ENCODE measurements around the gene SERPINA1. TPM values are rescaled to one million over a fixed set of nuclear protein-coding genes. Genes with fewer than 3 reads are reported as not detected.

SERPINA1 gene
- total RNA-seq, 1 experiment from 2014 or later = 9.1 TPM

- Histone ChIP-seq H3K79me2 (ENCODE audit: insufficient read depth, low read length) (no peaks in the 10 kb centered on the region), H4K20me1 (ENCODE audit: insufficient read depth) (no peaks in the 10 kb centered on the region), H3K27me3 (ENCODE audit: insufficient read depth, low read length) (no peaks in the 10 kb centered on the region), H3K9me2 (ENCODE audit: insufficient read depth) (no peaks in the 10 kb centered on the region), H3K27ac (ENCODE audit: low read depth, low read length) (no peak overlapping the region), H3K4me2 (ENCODE audit: low read length) (no peak overlapping the region), H2AFZ (ENCODE audit: low read depth, low read length, poor library complexity, severe bottlenecking) (no peak overlapping the region), H3K9ac (ENCODE audit: low read length) (no peak overlapping the region), H3K4me3 (replicated peaks in 1 of 2; ENCODE audit: low read depth in 1 of 2, low read length in 2 of 2) (no peak overlapping the region), H3K9me3 (ENCODE audit: control insufficient read depth in 1 of 2, insufficient read depth in 1 of 2, low read depth in 1 of 2, low read length in 2 of 2) (no peaks in the 10 kb centered on the region), H3K36me3 (ENCODE audit: control insufficient read depth in 1 of 2, insufficient read depth in 2 of 2, low read length in 2 of 2) (no peaks in the 10 kb centered on the region), H3K4me1 (ENCODE audit: control insufficient read depth in 1 of 2, insufficient read depth in 2 of 2, low read length in 2 of 2) (peaks cover 10 to 15% of the 10 kb centered on the region in 2 experiments)
- intact Hi-C loops (cut with micrococcal nuclease) = no loop called here
- DNase-seq (ENCODE audit: low read depth, low spot score) (no peak), ATAC-seq (no peak)
- BruUV-seq (replicated peaks) = no TSS peak
- CTCF ChIA-PET = no interaction called here
- RAD21 ChIA-PET (ENCODE audit: low non-redundant PET in 1 of 2, low total read pairs in 2 of 2, uncharacterized antibody in 2 of 2, unreplicated experiment in 2 of 2) = no interaction called here
- TF ChIP-seq ZFX (IDR thresholded peaks at IDR 0.05) (no peak), SP1 (IDR thresholded peaks at IDR 0.05; ENCODE audit: low read depth) (0 out of 2 replicates have a peak, but pooled peaks have one; percentile 12)
- POLR2A ChIA-PET = no interaction called here
Observed at GRCh38 chr14:94394025-94394493, 5.7 kb upstream of the SERPINA1 start.

- BruUV-seq (replicated peaks) = no TSS peak
- no peaks in the 10 kb centered on the region for H4K20me1 ChIP-seq (ENCODE audit: insufficient read depth)
- ChIA-PET POLR2A (no interaction called here), RAD21 (ENCODE audit: low non-redundant PET in 1 of 2, low total read pairs in 2 of 2, uncharacterized antibody in 2 of 2, unreplicated experiment in 2 of 2) (no interaction called here), CTCF (no interaction called here)
- peaks cover 10 to 21% of the 10 kb centered on the region in 2 experiments for H3K4me1 ChIP-seq (ENCODE audit: control insufficient read depth in 1 of 2, insufficient read depth in 2 of 2, low read length in 2 of 2)
- H3K4me3 ChIP-seq (replicated peaks in 1 of 2; ENCODE audit: low read depth in 1 of 2, low read length in 2 of 2) = no peak overlapping the region
- no peak overlapping the region for H3K9ac ChIP-seq (ENCODE audit: low read length)
- H3K9me3 ChIP-seq (ENCODE audit: control insufficient read depth in 1 of 2, insufficient read depth in 1 of 2, low read depth in 1 of 2, low read length in 2 of 2) = no peaks in the 10 kb centered on the region
- no peak overlapping the region for H2AFZ ChIP-seq (ENCODE audit: low read depth, low read length, poor library complexity, severe bottlenecking)
- H3K27me3 ChIP-seq (ENCODE audit: insufficient read depth, low read length) = no peaks in the 10 kb centered on the region
- H3K27ac ChIP-seq (ENCODE audit: low read depth, low read length) = no peak overlapping the region
- ATAC-seq (no peak), DNase-seq (ENCODE audit: low read depth, low spot score) (no peak)
- intact Hi-C loops (cut with micrococcal nuclease) = no loop called here
- H3K9me2 ChIP-seq (ENCODE audit: insufficient read depth) = no peaks in the 10 kb centered on the region
- H3K79me2 ChIP-seq (ENCODE audit: insufficient read depth, low read length) = no peaks in the 10 kb centered on the region
- no peaks in the 10 kb centered on the region for H3K36me3 ChIP-seq (ENCODE audit: control insufficient read depth in 1 of 2, insufficient read depth in 2 of 2, low read length in 2 of 2)
- no peak overlapping the region for H3K4me2 ChIP-seq (ENCODE audit: low read length)
- TF ChIP-seq REST (IDR thresholded peaks at IDR 0.05; ENCODE audit: low read depth) (no peak), ZNF274 (IDR thresholded peaks at IDR 0.05; ENCODE audit: low read depth, low read length) (no peak), EZH2phosphoT487 (IDR thresholded peaks at IDR 0.05; ENCODE audit: borderline replicate concordance) (no peak), POLR2AphosphoS5 (IDR thresholded peaks at IDR 0.05; ENCODE audit: low read depth, low read length) (no peak), SP1 (IDR thresholded peaks at IDR 0.05; ENCODE audit: low read depth) (no peak), EZH2 (IDR thresholded peaks at IDR 0.05) (no peak), JUND (IDR thresholded peaks at IDR 0.05) (no peak), RAD21 (IDR thresholded peaks at IDR 0.05; ENCODE audit: low read depth) (no peak), CBX3 (IDR thresholded peaks at IDR 0.05; ENCODE audit: low read depth) (no peak), ZFX (IDR thresholded peaks at IDR 0.05) (no peak), EGR1 (IDR thresholded peaks at IDR 0.05; ENCODE audit: low read depth) (no peak)
- TF ChIP-seq, protein P1, sequence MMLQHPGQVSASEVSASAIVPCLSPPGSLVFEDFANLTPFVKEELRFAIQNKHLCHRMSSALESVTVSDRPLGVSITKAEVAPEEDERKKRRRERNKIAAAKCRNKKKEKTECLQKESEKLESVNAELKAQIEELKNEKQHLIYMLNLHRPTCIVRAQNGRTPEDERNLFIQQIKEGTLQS (IDR thresholded peaks at IDR 0.05) = no peak
- TF ChIP-seq, protein P2, sequence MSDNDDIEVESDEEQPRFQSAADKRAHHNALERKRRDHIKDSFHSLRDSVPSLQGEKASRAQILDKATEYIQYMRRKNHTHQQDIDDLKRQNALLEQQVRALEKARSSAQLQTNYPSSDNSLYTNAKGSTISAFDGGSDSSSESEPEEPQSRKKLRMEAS (IDR thresholded peaks at IDR 0.05) = no peak
- TF ChIP-seq, protein P3, sequence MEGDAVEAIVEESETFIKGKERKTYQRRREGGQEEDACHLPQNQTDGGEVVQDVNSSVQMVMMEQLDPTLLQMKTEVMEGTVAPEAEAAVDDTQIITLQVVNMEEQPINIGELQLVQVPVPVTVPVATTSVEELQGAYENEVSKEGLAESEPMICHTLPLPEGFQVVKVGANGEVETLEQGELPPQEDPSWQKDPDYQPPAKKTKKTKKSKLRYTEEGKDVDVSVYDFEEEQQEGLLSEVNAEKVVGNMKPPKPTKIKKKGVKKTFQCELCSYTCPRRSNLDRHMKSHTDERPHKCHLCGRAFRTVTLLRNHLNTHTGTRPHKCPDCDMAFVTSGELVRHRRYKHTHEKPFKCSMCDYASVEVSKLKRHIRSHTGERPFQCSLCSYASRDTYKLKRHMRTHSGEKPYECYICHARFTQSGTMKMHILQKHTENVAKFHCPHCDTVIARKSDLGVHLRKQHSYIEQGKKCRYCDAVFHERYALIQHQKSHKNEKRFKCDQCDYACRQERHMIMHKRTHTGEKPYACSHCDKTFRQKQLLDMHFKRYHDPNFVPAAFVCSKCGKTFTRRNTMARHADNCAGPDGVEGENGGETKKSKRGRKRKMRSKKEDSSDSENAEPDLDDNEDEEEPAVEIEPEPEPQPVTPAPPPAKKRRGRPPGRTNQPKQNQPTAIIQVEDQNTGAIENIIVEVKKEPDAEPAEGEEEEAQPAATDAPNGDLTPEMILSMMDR (IDR thresholded peaks at IDR 0.05 in 2 of 3, conservative IDR thresholded peaks at IDR 0.05 in 1 of 3; ENCODE audit: borderline replicate concordance in 1 of 3, insufficient read depth in 1 of 3, low read depth in 2 of 3, low read length in 2 of 3) = no peak
Observed at GRCh38 chr14:94393474-94393873, 5.1 kb upstream of the SERPINA1 start.

Data from HCT116 (cell line).